ENCODE data around the gene SEC24A. TPM values are rescaled to one million over a fixed set of nuclear protein-coding genes. Genes with fewer than 3 reads are reported as not detected.
A peak's percentile ranks its signal among the peaks of the same experiment; 100 is the strongest.
"Not testable (repeated sequence)": the region's sequence is repeated elsewhere in the genome, so short reads cannot be mapped to it uniquely, and the experiment has no call there.

Gene SEC24A
- 10 to 100 TPM; 15.3 to 30.9 (median 19.6) TPM for total RNA-seq

DNA sequence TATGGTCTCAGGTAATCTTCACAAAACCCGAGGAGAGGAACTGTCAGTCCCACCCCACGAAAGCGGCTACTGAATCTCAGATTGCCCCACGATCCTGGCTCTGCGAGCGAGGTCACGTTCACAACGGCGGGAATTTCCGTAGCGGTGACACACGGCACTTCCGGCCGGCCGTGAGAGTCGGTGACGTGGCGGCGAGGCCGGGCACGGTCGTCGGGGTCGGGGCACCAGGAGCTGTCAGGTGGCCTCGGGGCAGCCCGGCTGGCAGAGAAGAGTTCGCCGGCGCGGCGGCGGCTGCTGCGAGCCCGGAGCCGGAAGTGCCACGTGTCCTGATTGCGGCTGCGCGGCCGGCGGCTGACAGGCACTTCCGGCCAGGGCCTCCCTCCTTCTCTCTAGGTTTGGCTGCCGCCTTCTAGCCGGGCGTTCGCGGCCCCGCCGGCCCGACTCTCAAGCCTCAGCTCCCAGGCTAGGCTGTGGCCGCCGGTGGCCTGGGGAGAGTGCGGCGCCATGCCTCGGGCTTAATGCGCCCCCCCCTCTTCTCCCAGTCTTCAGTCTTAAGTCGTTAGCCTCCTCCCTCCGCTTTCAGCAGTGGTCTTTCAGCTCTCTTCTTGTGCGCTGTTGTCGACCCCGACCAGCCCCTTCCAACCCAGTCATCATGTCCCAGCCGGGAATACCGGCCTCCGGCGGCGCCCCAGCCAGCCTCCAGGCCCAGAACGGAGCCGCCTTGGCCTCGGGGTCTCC, at the start of gene SEC24A:
Gene SEC24A (plus strand): TSS at position 361 of the 738 bp plus-strand sequence. CDS start 292 bp downstream, at position 653.
- intact Hi-C loops (cut with DNase I) = no loop called here
- Histone ChIP-seq H3K9me3 (no peaks in the 10 kb centered on the region), H3K4me3 (peak within 1 kb of the TSS; percentile 77 to 96 (median 92)), H3K27me3 (no peaks in the 10 kb centered on the region), H3K36me3 (no peaks in the 10 kb centered on the region), H3K4me1 (peaks cover 12 to 48% (median 22%) of the 10 kb centered on the region in 3 donors), H3K27ac (peak within 1 kb of the TSS; percentile 93 to 97 (median 96))
- peak in 2 of 4 donors; percentile 42 to 79 for TF ChIP-seq POLR2A (IDR thresholded peaks at IDR 0.05)
- TF ChIP-seq, protein P1, sequence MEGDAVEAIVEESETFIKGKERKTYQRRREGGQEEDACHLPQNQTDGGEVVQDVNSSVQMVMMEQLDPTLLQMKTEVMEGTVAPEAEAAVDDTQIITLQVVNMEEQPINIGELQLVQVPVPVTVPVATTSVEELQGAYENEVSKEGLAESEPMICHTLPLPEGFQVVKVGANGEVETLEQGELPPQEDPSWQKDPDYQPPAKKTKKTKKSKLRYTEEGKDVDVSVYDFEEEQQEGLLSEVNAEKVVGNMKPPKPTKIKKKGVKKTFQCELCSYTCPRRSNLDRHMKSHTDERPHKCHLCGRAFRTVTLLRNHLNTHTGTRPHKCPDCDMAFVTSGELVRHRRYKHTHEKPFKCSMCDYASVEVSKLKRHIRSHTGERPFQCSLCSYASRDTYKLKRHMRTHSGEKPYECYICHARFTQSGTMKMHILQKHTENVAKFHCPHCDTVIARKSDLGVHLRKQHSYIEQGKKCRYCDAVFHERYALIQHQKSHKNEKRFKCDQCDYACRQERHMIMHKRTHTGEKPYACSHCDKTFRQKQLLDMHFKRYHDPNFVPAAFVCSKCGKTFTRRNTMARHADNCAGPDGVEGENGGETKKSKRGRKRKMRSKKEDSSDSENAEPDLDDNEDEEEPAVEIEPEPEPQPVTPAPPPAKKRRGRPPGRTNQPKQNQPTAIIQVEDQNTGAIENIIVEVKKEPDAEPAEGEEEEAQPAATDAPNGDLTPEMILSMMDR (IDR thresholded peaks at IDR 0.05) = peak in 1 of 6 experiments; percentile 14
- 0 to 1% methylated on average over 25 to 36 of the region's 69 CpGs for WGBS, 2 donors
- DNase-seq = peak; percentile 41

DNA sequence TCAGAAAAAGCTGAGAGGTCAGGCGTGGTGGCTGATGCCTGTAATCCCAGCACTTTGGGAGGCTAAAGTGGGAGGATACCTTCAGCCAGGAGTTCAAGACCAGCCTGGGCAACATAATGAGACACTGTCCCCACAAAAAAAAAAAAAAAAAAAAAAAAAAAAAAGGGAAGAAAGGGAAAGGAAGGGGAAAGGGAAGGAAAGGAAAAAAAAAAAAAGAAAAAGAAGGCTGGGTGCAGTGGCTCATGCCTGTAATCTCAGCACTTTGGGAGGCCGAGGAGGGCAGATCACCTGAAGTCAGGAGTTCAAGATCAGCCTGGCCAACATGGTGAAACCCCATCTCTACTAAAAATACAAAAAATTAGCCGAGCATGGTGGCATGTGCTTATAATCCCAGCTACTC, 48.8 kb upstream of the SEC24A start:
- H3K27me3 ChIP-seq; H3K9me3 ChIP-seq; H3K27ac ChIP-seq; H3K4me1 ChIP-seq; intact Hi-C loops (cut with DNase I); H3K4me3 ChIP-seq; DNase-seq: not testable (repeated sequence)
- 83 to 94% methylated on average over 3 of the region's 3 CpGs for WGBS, 2 donors
- H3K36me3 ChIP-seq = peaks cover 0 to 31% (median 4%) of the 10 kb centered on the region in 3 donors

DNA sequence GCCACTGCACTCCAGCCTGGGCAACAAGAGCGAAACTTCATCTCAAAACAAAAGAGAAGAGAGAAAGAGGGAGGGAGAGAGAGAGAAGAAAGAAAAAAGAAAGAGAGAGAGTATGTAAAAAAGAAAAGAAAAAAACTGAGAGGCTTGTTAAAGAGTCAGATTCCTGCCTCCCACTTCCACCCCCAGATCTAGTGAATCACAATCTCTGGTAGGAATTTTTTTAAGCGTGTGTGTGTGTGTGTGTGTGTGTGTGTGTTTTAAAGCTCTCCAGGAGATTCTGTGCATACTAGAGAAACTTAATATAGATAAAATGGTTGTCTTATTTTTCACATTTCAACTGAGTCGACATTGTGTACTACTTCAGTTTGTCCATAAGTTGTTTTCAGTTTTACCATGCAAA, 48.0 kb upstream of the SEC24A start:
- TF ChIP-seq POLR2A (IDR thresholded peaks at IDR 0.05) = no peak
- TF ChIP-seq, protein P1 (IDR thresholded peaks at IDR 0.05) = no peak
- no peaks in the 10 kb centered on the region for H3K4me1 ChIP-seq
- H3K36me3 ChIP-seq = peaks cover 0 to 39% (median 4%) of the 10 kb centered on the region in 3 donors
- H3K27me3 ChIP-seq = no peaks in the 10 kb centered on the region
- 69 to 73% methylated on average over 3 of the region's 3 CpGs for WGBS, 2 donors
- no peak overlapping the region for H3K27ac ChIP-seq
- H3K4me3 ChIP-seq = no peak overlapping the region
- no peaks in the 10 kb centered on the region for H3K9me3 ChIP-seq
- no peak for DNase-seq
- intact Hi-C loops (cut with DNase I) = no loop called here

GRCh38 chr5:134603059-134603458, 45.5 kb upstream of the SEC24A start:
- Histone ChIP-seq H3K27me3 (no peaks in the 10 kb centered on the region), H3K36me3 (peaks cover 10 to 63% (median 20%) of the 10 kb centered on the region in 3 donors), H3K4me1 (no peaks in the 10 kb centered on the region), H3K27ac (no peak overlapping the region), H3K9me3 (no peaks in the 10 kb centered on the region), H3K4me3 (no peak overlapping the region)
- TF ChIP-seq, protein P1 (IDR thresholded peaks at IDR 0.05) = no peak
- no peak for TF ChIP-seq POLR2A (IDR thresholded peaks at IDR 0.05)
- DNase-seq = no peak
- 13 to 27% methylated on average over 1 of the region's 1 CpG for WGBS, 2 donors
- intact Hi-C loops (cut with DNase I) = no loop called here

GRCh38 chr5:134604908-134605307, 43.7 kb upstream of the SEC24A start:
- no peak for TF ChIP-seq POLR2A (IDR thresholded peaks at IDR 0.05)
- TF ChIP-seq, protein P1 (IDR thresholded peaks at IDR 0.05) = no peak

More at GRCh38 chr5:134604908-134605307, 43.7 kb upstream of the SEC24A start:
- no peak overlapping the region for H3K4me3 ChIP-seq
- intact Hi-C loops (cut with DNase I) = no loop called here
- H3K27me3 ChIP-seq = no peaks in the 10 kb centered on the region
- H3K9me3 ChIP-seq = no peaks in the 10 kb centered on the region
- no peak overlapping the region for H3K27ac ChIP-seq
- WGBS, 2 donors = 57 to 72% methylated on average over 1 of the region's 1 CpG
- no peaks in the 10 kb centered on the region for H3K4me1 ChIP-seq
- DNase-seq = no peak
- H3K36me3 ChIP-seq = peaks cover 10 to 82% (median 20%) of the 10 kb centered on the region in 3 donors

Data from esophagus squamous epithelium (tissue), 5 donors.